GM12878 (cell line): ENCODE results near the gene BHLHA9.

Experiments
- HDAC6 ChIP-seq: fragments of 200-600 bp; sonication (generic); IDR thresholded peaks from one replicate; pipeline ENCODE4 v1.8.0; 2017; ENCODE audit warnings: antibody characterized with exemption; ENCODE audit not compliant: unreplicated experiment
- TF ChIP-seq, protein P1 (sequence below): fragments of 450-650 bp; formaldehyde crosslinking; IDR thresholded peaks from 2 replicates; pipeline ENCODE4 v1.4.0; 2020; ENCODE audit warnings: mild to moderate bottlenecking, moderate library complexity

DNA sequence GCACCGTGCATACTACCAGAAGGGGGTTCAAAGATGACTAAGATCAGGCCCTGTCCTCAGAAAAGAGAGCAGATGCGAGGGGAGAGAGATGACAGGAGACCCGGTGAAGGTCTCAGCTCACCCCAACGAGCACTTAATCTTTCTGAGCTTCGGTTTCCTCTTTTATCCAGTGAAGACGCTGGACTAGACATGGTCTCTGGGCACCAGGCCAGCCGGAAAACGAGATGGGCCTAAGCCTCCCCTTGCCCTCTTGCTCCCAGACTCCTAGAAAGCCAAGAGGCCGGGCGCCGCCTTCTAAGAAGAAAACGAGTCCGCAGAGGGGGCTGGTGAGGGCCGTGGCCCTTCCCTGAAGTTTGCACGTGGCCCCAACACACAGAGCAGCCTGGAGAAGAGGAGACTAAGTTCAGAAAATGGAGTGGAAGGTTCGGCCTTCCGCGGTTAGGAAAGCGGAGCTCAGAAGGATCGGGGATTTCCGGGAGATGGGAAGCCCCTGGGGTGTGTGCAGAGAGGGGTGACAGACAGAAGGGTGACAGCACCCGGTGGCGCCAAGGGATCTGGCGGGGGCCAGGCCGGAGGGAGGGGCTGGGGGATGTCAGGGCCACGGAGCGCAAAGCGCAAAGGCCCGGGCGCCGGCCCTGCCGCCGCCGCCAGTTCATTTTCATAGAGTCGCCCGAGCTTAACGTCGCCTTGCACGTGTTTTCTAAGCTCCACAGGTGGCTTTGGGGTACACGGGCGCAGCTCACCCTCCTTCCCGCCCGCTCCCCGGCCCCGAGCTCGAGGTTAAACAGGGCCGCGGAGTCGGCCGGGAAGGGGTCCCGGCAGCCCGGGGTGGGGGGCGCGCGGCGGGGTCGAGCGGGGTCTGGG, 42.1 kb upstream of the BHLHA9 start:
- no peak for TF ChIP-seq HDAC6
- TF ChIP-seq, protein P1, sequence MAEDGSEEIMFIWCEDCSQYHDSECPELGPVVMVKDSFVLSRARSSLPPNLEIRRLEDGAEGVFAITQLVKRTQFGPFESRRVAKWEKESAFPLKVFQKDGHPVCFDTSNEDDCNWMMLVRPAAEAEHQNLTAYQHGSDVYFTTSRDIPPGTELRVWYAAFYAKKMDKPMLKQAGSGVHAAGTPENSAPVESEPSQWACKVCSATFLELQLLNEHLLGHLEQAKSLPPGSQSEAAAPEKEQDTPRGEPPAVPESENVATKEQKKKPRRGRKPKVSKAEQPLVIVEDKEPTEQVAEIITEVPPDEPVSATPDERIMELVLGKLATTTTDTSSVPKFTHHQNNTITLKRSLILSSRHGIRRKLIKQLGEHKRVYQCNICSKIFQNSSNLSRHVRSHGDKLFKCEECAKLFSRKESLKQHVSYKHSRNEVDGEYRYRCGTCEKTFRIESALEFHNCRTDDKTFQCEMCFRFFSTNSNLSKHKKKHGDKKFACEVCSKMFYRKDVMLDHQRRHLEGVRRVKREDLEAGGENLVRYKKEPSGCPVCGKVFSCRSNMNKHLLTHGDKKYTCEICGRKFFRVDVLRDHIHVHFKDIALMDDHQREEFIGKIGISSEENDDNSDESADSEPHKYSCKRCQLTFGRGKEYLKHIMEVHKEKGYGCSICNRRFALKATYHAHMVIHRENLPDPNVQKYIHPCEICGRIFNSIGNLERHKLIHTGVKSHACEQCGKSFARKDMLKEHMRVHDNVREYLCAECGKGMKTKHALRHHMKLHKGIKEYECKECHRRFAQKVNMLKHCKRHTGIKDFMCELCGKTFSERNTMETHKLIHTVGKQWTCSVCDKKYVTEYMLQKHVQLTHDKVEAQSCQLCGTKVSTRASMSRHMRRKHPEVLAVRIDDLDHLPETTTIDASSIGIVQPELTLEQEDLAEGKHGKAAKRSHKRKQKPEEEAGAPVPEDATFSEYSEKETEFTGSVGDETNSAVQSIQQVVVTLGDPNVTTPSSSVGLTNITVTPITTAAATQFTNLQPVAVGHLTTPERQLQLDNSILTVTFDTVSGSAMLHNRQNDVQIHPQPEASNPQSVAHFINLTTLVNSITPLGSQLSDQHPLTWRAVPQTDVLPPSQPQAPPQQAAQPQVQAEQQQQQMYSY (CRISPR knock-in tag) = no peak
